ENCODE results near the gene FAM217B.
A peak's percentile ranks its signal among the peaks of the same experiment; 100 is the strongest.

FAM217B gene

GRCh38 chr20:59940129-59940955 is at the start of gene FAM217B, which contains the start of gene PPP1R3D:
Gene FAM217B, plus strand, starts transcription at chr20:59940389. Its CDS starts 3,555 bp downstream, at chr20:59943944.
Gene PPP1R3D, minus strand, starts transcription at chr20:59940305. Its CDS starts 374 bp downstream, at chr20:59939931.
- peak; percentile 96 for DNase-seq

- DNase-seq, result no peak
Observed at GRCh38 chr20:59891581-59891980, 48.6 kb upstream of the FAM217B start.

- DNase-seq, result no peak
Observed at GRCh38 chr20:59895908-59896307, 44.3 kb upstream of the FAM217B start.

- DNase-seq, result no peak
Observed at GRCh38 chr20:59902470-59902869, 37.7 kb upstream of the FAM217B start.

- no peak for DNase-seq
Observed at GRCh38 chr20:59903621-59904020, 36.6 kb upstream of the FAM217B start.

GRCh38 chr20:59908855-59909254 is 31.3 kb upstream of the FAM217B start:
- no peak for DNase-seq

GRCh38 chr20:59911041-59911440 is 29.1 kb upstream of the FAM217B start:
- no peak for DNase-seq

GRCh38 chr20:59912609-59913008 is 27.6 kb upstream of the FAM217B start:
- no peak for DNase-seq

- DNase-seq, result no peak
Observed at GRCh38 chr20:59920944-59921343, 19.2 kb upstream of the FAM217B start.

GRCh38 chr20:59923514-59923913 is 16.7 kb upstream of the FAM217B start:
- no peak for DNase-seq

- no peak for DNase-seq
Observed at GRCh38 chr20:59925359-59925758, 14.8 kb upstream of the FAM217B start.

- DNase-seq, result no peak
Observed at GRCh38 chr20:59925899-59926298, 14.3 kb upstream of the FAM217B start.

GRCh38 chr20:59931511-59932312 is 8.5 kb upstream of the FAM217B start:
- DNase-seq, result no peak

- no peak for DNase-seq
Observed at GRCh38 chr20:59932616-59933295, 7.4 kb upstream of the FAM217B start.

- no peak for DNase-seq
Observed at GRCh38 chr20:59933296-59933848, 6.8 kb upstream of the FAM217B start, which contains the start of gene SYCP2. Gene SYCP2, minus strand, starts transcription at chr20:59933637. Its CDS starts 11,224 bp downstream, at chr20:59922413.

- peak; percentile 46 for DNase-seq
Observed at GRCh38 chr20:59933849-59934585, 6.2 kb upstream of the FAM217B start.

- no peak for DNase-seq
Observed at GRCh38 chr20:59935457-59936185, 4.6 kb upstream of the FAM217B start.

GRCh38 chr20:59936409-59936808 is 3.8 kb upstream of the FAM217B start:
- no peak for DNase-seq

GRCh38 chr20:59937150-59937549 is 3.0 kb upstream of the FAM217B start:
- no peak for DNase-seq

GRCh38 chr20:59938221-59938620 is 2.0 kb upstream of the FAM217B start:
- DNase-seq, result no peak

GRCh38 chr20:59938696-59939051 is 1.5 kb upstream of the FAM217B start:
- no peak for DNase-seq
